ENCODE measurements around the gene OSBPL1A. TPM values are rescaled to one million over a fixed set of nuclear protein-coding genes. Genes with fewer than 3 reads are reported as not detected.

Gene OSBPL1A
- total and polyA plus RNA-seq, 10 of the 15 experiments (the other 5 are each of a cell fraction or from before 2014, with no cell fraction given): 0.02 to 0.83 (median 0.11) TPM; not detected in 6

GRCh38 chr18:24426398-24427294, 29.0 kb upstream of the OSBPL1A start, which contains the start of gene IMPACT (continued):
- TF ChIP-seq IRF5 (IDR thresholded peaks at IDR 0.05; ENCODE audit: borderline replicate concordance): no peak
- TF ChIP-seq POU2F2 (IDR thresholded peaks at IDR 0.05; ENCODE audit: borderline replicate concordance, low read depth, low read length): peak; percentile 41; the same call in 1 of the 3 replicates
- no peak for TF ChIP-seq KAT2A (conservative IDR thresholded peaks at IDR 0.05; ENCODE audit: control insufficient read depth, low read depth, low read length)
- peak; percentile 84 for TF ChIP-seq GABPA (IDR thresholded peaks at IDR 0.05; ENCODE audit: low read depth)
- TF ChIP-seq ZBED1 (IDR thresholded peaks at IDR 0.05; ENCODE audit: borderline replicate concordance): no peak
- 0 out of 2 replicates have a peak, but pooled peaks have one; percentile 12 for TF ChIP-seq YY1 (IDR thresholded peaks at IDR 0.05; ENCODE audit: low read depth, low read length)
- TF ChIP-seq NR2C2 (IDR thresholded peaks at IDR 0.05; ENCODE audit: borderline replicate concordance, control insufficient read depth, insufficient read length, low read depth): peak; percentile 83
- no peak for TF ChIP-seq KDM1A (IDR thresholded peaks at IDR 0.05; ENCODE audit: borderline replicate concordance)
- no peak for TF ChIP-seq RAD51 (IDR thresholded peaks at IDR 0.05)
- TF ChIP-seq TBL1XR1 (IDR thresholded peaks at IDR 0.05; ENCODE audit: low read depth, low read length): peak; percentile 65; the same call in 1 of the 2 replicates
- no peak for TF ChIP-seq MYC (IDR thresholded peaks at IDR 0.05; ENCODE audit: insufficient read depth, insufficient read length, insufficient replicate concordance, low read length, severe bottlenecking)
- peak; percentile 93 for TF ChIP-seq NR2C1 (IDR thresholded peaks at IDR 0.05)
